Stimulated activated CD8-positive, alpha-beta memory T cell treated with anti-CD3 and anti-CD28 coated beads, Interleukin-7, amount 100 ng/mL, for 4 hours (primary cell): ENCODE data around the gene PCGF5.
"Not testable (repeated sequence)": the region's sequence is repeated elsewhere in the genome, so short reads cannot be mapped to it uniquely, and the experiment has no call there.

ENCODE experiments used
- DNase-seq, 2 donors: peaks; one replicate each; pipeline ENCODE4 v3.0.0-alpha.2; 2020; ENCODE audit warnings: low read depth in 2 of 2

The PCGF5 gene

GRCh38 chr10:91220194-91220953, at the start of gene PCGF5:
Gene PCGF5 (plus strand): TSS chr10:91220663. CDS start chr10:91222872, 2,209 bp downstream.
- DNase-seq = peak; percentile 66 to 87

GRCh38 chr10:91171485-91171884, 49.0 kb upstream of the PCGF5 start:
- DNase-seq = no peak

GRCh38 chr10:91172348-91172747, 48.1 kb upstream of the PCGF5 start:
- DNase-seq = no peak

GRCh38 chr10:91185239-91185875, 35.1 kb upstream of the PCGF5 start:
- DNase-seq = no peak

GRCh38 chr10:91187156-91187555, 33.3 kb upstream of the PCGF5 start:
- DNase-seq = no peak

GRCh38 chr10:91188010-91188409, 32.5 kb upstream of the PCGF5 start:
- not testable (repeated sequence) for DNase-seq

- no peak for DNase-seq
Observed at GRCh38 chr10:91188889-91189288, 31.6 kb upstream of the PCGF5 start.

GRCh38 chr10:91190388-91190870, 30.0 kb upstream of the PCGF5 start:
- no peak for DNase-seq

- no peak for DNase-seq
Observed at GRCh38 chr10:91190876-91191583, 29.4 kb upstream of the PCGF5 start.

GRCh38 chr10:91191584-91191919, 28.9 kb upstream of the PCGF5 start:
- DNase-seq = no peak

- DNase-seq = no peak
Observed at GRCh38 chr10:91194497-91195179, 25.8 kb upstream of the PCGF5 start.

- DNase-seq = no peak
Observed at GRCh38 chr10:91196268-91197048, 24.0 kb upstream of the PCGF5 start.

GRCh38 chr10:91197127-91197526, 23.3 kb upstream of the PCGF5 start:
- no peak for DNase-seq

GRCh38 chr10:91198781-91199180, 21.7 kb upstream of the PCGF5 start:
- no peak for DNase-seq

- DNase-seq = no peak
Observed at GRCh38 chr10:91200314-91201212, 19.9 kb upstream of the PCGF5 start.

GRCh38 chr10:91201213-91201996, 19.1 kb upstream of the PCGF5 start:
- peak; percentile 49 to 52 for DNase-seq

- DNase-seq = no peak
Observed at GRCh38 chr10:91206427-91206826, 14.0 kb upstream of the PCGF5 start.

- DNase-seq = no peak
Observed at GRCh38 chr10:91206837-91207474, 13.5 kb upstream of the PCGF5 start.

GRCh38 chr10:91208642-91209041, 11.8 kb upstream of the PCGF5 start:
- no peak for DNase-seq
